ENCODE data around the gene C17orf107. TPM values are rescaled to one million over a fixed set of nuclear protein-coding genes. Genes with fewer than 3 reads are reported as not detected.
A peak's percentile ranks its signal among the peaks of the same experiment; 100 is the strongest.

C17orf107 gene
- polyA plus RNA-seq, 1 donor (not counting 4 experiments of a cell fraction or from before 2014, with no cell fraction given): 0.33 TPM

DNA sequence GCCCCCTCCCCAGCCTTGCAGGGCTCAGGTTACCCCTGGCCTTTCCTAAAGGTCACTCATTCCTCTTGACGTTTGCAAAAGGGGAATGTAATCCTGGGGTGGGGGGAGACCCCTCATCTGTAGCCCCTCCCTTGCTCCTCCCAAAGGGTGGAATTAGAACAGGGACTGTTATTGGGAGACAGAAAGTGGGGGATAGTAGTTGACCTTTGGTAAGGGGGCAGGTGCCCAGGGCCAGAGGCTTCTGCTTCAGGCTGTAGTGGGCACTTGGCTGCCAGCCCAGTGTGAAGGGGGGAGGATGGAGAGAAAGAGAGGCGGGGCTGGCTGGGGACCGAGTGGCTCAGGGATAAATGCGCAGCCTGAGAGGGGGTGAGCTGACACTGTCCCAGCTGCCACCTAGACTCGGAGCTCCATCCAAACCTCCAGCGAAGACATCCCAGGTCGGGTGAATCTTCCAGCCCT lies 51.4 kb downstream of the C17orf107 start, which contains the start of gene ENO3:
TSS of gene ENO3 (plus strand) at position 374 of the 459 bp plus-strand sequence. CDS start 711 bp downstream, outside the sequence.
- H3K9me3 ChIP-seq (ENCODE audit: control insufficient read depth, low read depth, low read length): no peaks in the 10 kb centered on the region
- peak within 1 kb of the TSS; percentile 74 for H3K27ac ChIP-seq (ENCODE audit: control insufficient read depth, insufficient read depth, low read length)
- H3K36me3 ChIP-seq (ENCODE audit: control insufficient read depth in 2 of 2, extremely low read depth in 1 of 2, insufficient read depth in 2 of 2, low read length in 2 of 2): peaks cover 8 to 16% of the 10 kb centered on the region in 2 experiments
- H3K9me1 ChIP-seq (ENCODE audit: control insufficient read depth, extremely low read depth, insufficient read depth, low read length): peaks cover 2% of the 10 kb centered on the region
- peak within 1 kb of the TSS; percentile 74 for H3K4me2 ChIP-seq (ENCODE audit: control insufficient read depth, extremely low read depth, insufficient read depth, low read depth, low read length)
- no peak for DNase-seq (ENCODE audit: low read depth, low spot score)
- H3K27me3 ChIP-seq (ENCODE audit: control insufficient read depth, extremely low read depth, insufficient read depth, low read length): no peaks in the 10 kb centered on the region
- H3K4me3 ChIP-seq (ENCODE audit: control insufficient read depth in 2 of 3, extremely low read depth in 1 of 3, insufficient read depth in 2 of 3, low read depth in 1 of 3, low read length in 3 of 3): peak within 1 kb of the TSS; percentile 21 to 62 (median 38)
- peaks cover 11% of the 10 kb centered on the region for H4K20me1 ChIP-seq (ENCODE audit: control insufficient read depth, extremely low read depth, insufficient read depth, low read length)
- H3K79me2 ChIP-seq (ENCODE audit: control insufficient read depth, insufficient read depth, low read length): peaks cover 23% of the 10 kb centered on the region
- FAIRE-seq: no peak
- peaks cover 21% of the 10 kb centered on the region for H3K4me1 ChIP-seq (ENCODE audit: control insufficient read depth, extremely low read depth, insufficient read depth, low read length)
- H3K9ac ChIP-seq (ENCODE audit: control insufficient read depth, extremely low read depth, insufficient read depth, low read length): peak within 1 kb of the TSS; percentile 73
- TF ChIP-seq EZH2 (IDR thresholded peaks at IDR 0.05; ENCODE audit: low read length): no peak
- TF ChIP-seq, protein P1, sequence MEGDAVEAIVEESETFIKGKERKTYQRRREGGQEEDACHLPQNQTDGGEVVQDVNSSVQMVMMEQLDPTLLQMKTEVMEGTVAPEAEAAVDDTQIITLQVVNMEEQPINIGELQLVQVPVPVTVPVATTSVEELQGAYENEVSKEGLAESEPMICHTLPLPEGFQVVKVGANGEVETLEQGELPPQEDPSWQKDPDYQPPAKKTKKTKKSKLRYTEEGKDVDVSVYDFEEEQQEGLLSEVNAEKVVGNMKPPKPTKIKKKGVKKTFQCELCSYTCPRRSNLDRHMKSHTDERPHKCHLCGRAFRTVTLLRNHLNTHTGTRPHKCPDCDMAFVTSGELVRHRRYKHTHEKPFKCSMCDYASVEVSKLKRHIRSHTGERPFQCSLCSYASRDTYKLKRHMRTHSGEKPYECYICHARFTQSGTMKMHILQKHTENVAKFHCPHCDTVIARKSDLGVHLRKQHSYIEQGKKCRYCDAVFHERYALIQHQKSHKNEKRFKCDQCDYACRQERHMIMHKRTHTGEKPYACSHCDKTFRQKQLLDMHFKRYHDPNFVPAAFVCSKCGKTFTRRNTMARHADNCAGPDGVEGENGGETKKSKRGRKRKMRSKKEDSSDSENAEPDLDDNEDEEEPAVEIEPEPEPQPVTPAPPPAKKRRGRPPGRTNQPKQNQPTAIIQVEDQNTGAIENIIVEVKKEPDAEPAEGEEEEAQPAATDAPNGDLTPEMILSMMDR (optimal IDR thresholded peaks at IDR 0.05 in 1 of 3, IDR thresholded peaks at IDR 0.05 in 1 of 3, conservative IDR thresholded peaks at IDR 0.05 in 1 of 3; ENCODE audit: extremely low read depth in 1 of 3, insufficient read depth in 2 of 3, low read length in 3 of 3): no peak
- peak within 1 kb of the TSS; percentile 63 for H2AFZ ChIP-seq (ENCODE audit: control insufficient read depth, low read length)
- dilution Hi-C loops (cut with MboI; ENCODE audit: extremely low pct_ligation_motif_present, low sequenced_read_pairs): no loop called here

DNA sequence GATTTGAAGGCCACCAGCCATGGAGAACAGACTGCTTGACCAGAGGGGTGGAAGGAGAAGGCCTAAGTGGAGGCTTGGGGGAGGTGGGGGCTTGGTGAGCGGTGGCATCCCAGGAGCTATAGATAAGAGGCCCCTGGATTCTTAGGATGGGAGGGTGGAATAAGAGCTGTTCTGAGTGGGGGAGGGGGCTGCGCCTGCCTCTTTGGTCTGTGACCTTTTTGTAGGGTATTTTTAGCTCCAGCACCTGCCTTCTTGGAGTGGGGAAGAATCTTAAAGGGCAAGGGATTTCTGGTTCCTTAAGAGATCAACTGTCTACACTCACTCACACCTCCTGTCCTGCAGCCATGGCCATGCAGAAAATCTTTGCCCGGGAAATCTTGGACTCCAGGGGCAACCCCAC lies 52.1 kb downstream of the C17orf107 start:
- Histone ChIP-seq H2AFZ (ENCODE audit: control insufficient read depth, low read length) (no peak overlapping the region), H4K20me1 (ENCODE audit: control insufficient read depth, extremely low read depth, insufficient read depth, low read length) (peaks cover 5% of the 10 kb centered on the region), H3K79me2 (ENCODE audit: control insufficient read depth, insufficient read depth, low read length) (peaks cover 16% of the 10 kb centered on the region), H3K9me1 (ENCODE audit: control insufficient read depth, extremely low read depth, insufficient read depth, low read length) (peaks cover 2% of the 10 kb centered on the region), H3K4me1 (ENCODE audit: control insufficient read depth, extremely low read depth, insufficient read depth, low read length) (peaks cover 16% of the 10 kb centered on the region), H3K27ac (ENCODE audit: control insufficient read depth, insufficient read depth, low read length) (no peak overlapping the region), H3K36me3 (ENCODE audit: control insufficient read depth in 2 of 2, extremely low read depth in 1 of 2, insufficient read depth in 2 of 2, low read length in 2 of 2) (peaks cover 4 to 10% of the 10 kb centered on the region in 2 experiments), H3K9me3 (ENCODE audit: control insufficient read depth, low read depth, low read length) (no peaks in the 10 kb centered on the region), H3K27me3 (ENCODE audit: control insufficient read depth, extremely low read depth, insufficient read depth, low read length) (no peaks in the 10 kb centered on the region), H3K4me2 (ENCODE audit: control insufficient read depth, extremely low read depth, insufficient read depth, low read depth, low read length) (no peak overlapping the region), H3K4me3 (ENCODE audit: control insufficient read depth in 2 of 3, extremely low read depth in 1 of 3, insufficient read depth in 2 of 3, low read depth in 1 of 3, low read length in 3 of 3) (no peak overlapping the region), H3K9ac (ENCODE audit: control insufficient read depth, extremely low read depth, insufficient read depth, low read length) (no peak overlapping the region)
- dilution Hi-C loops (cut with MboI; ENCODE audit: extremely low pct_ligation_motif_present, low sequenced_read_pairs): no loop called here
- FAIRE-seq (no peak), DNase-seq (ENCODE audit: low read depth, low spot score) (no peak)
- TF ChIP-seq EZH2 (IDR thresholded peaks at IDR 0.05; ENCODE audit: low read length): no peak
- TF ChIP-seq, protein P1 (optimal IDR thresholded peaks at IDR 0.05 in 1 of 3, IDR thresholded peaks at IDR 0.05 in 1 of 3, conservative IDR thresholded peaks at IDR 0.05 in 1 of 3; ENCODE audit: extremely low read depth in 1 of 3, insufficient read depth in 2 of 3, low read length in 3 of 3): no peak

Other genes starting within 250 kb of the C17orf107 start
- 5.7 to 19.7 TPM (median 8.9 TPM) in 3 replicates for gene PELP1, start 195.4 kb upstream of the C17orf107 start, polyA plus RNA-seq
- 7.5 to 12.8 TPM (median 11.5 TPM) in 3 replicates for gene ARRB2, start 188.9 kb upstream of the C17orf107 start, polyA plus RNA-seq
- 36.9 to 41.5 TPM (median 39.6 TPM) in 3 replicates for gene MED11, start 168.1 kb upstream of the C17orf107 start, polyA plus RNA-seq
- 0.14 to 0.31 TPM (median 0.25 TPM) in 3 replicates for gene ZMYND15, start 159.7 kb upstream of the C17orf107 start, polyA plus RNA-seq
- 12.8 to 15.8 TPM (median 15.7 TPM) in 3 replicates for gene CXCL16, start 159.6 kb upstream of the C17orf107 start, polyA plus RNA-seq
- not detected in 3 replicates for gene TM4SF5, start 127.7 kb upstream of the C17orf107 start, polyA plus RNA-seq
- 0.14 to 0.42 TPM in 2 of 3 replicates, not detected in the other for gene VMO1, start 113.2 kb upstream of the C17orf107 start, polyA plus RNA-seq
- not detected in 3 replicates for gene GLTPD2, start 110.6 kb upstream of the C17orf107 start, polyA plus RNA-seq
- 191 to 245 TPM (median 225 TPM) in 3 replicates for gene PSMB6, start 103.4 kb upstream of the C17orf107 start, polyA plus RNA-seq
- 27.9 to 48.6 TPM (median 33.3 TPM) in 3 replicates for gene PLD2, start 92.4 kb upstream of the C17orf107 start, polyA plus RNA-seq
- gene MINK1, start 66.2 kb upstream of the C17orf107 start, polyA plus RNA-seq: 82.8 to 101 TPM (median 93.7 TPM) in 3 replicates
- 0.02 to 0.04 TPM in 2 of 3 replicates, not detected in the other for gene CHRNE, start 3.6 kb downstream of the C17orf107 start, polyA plus RNA-seq
- not detected in 3 replicates for gene GP1BA, start 32.7 kb downstream of the C17orf107 start, polyA plus RNA-seq
- gene SLC25A11, start 40.5 kb downstream of the C17orf107 start, polyA plus RNA-seq: 28.3 to 43.6 TPM (median 33.8 TPM) in 3 replicates
- gene RNF167, start 40.7 kb downstream of the C17orf107 start, polyA plus RNA-seq: 101 to 129 TPM (median 118 TPM) in 3 replicates
- 1,029 to 1,579 TPM (median 1,435 TPM) in 3 replicates for gene PFN1, start 49.0 kb downstream of the C17orf107 start, polyA plus RNA-seq
- 1.8 to 3.1 TPM (median 2.4 TPM) in 3 replicates for gene ENO3, start 51.6 kb downstream of the C17orf107 start, polyA plus RNA-seq
- gene SPAG7, start 68.3 kb downstream of the C17orf107 start, polyA plus RNA-seq: 65.6 to 73.7 TPM (median 65.7 TPM) in 3 replicates
- 8.5 to 14.3 TPM (median 10.4 TPM) in 3 replicates for gene CAMTA2, start 88.1 kb downstream of the C17orf107 start, polyA plus RNA-seq
- 0.21 to 0.39 TPM (median 0.26 TPM) in 3 replicates for gene INCA1, start 98.0 kb downstream of the C17orf107 start, polyA plus RNA-seq
- 85.3 to 93.7 TPM (median 91.1 TPM) in 3 replicates for gene KIF1C, start 98.4 kb downstream of the C17orf107 start, polyA plus RNA-seq
- 0.16 to 0.21 TPM (median 0.21 TPM) in 3 replicates for gene SLC52A1, start 135.9 kb downstream of the C17orf107 start, polyA plus RNA-seq
- 1.6 to 4.3 TPM (median 3.0 TPM) in 3 replicates for gene ZFP3, start 178.9 kb downstream of the C17orf107 start, polyA plus RNA-seq
- 4.2 to 5.2 TPM (median 4.9 TPM) in 3 replicates for gene ZNF232, start 212.3 kb downstream of the C17orf107 start, polyA plus RNA-seq
- not detected in 3 replicates for gene USP6, start 216.5 kb downstream of the C17orf107 start, polyA plus RNA-seq

All from keratinocyte (primary cell).